K562 treated with DMSO at 1 percent for 24 hours (cell line): ENCODE data around the gene KCTD11. TPM values are rescaled to one million over a fixed set of nuclear protein-coding genes. Genes with fewer than 3 reads are reported as not detected.

Source experiments
- total RNA-seq: library from RNA; unstranded; fragments of 300-600 nt; gene quantifications from 2 replicates; pipeline ENCODE4 v1.2.3, GENCODE V29; 2022; ENCODE audit warnings: low read depth; ENCODE audit not compliant: insufficient read depth

Gene KCTD11
- total RNA-seq = 7.3 and 8.6 TPM in 2 replicates

GRCh38 chr17:7351665-7352502, at the start of gene KCTD11:
TSS of gene KCTD11 (plus strand) at chr17:7352162.

GRCh38 chr17:7306911-7307685, 44.9 kb upstream of the KCTD11 start, which contains the start of gene EIF5A:
TSS of gene EIF5A (plus strand) at chr17:7307628. CDS start at chr17:7309636, 2,008 bp downstream.

GRCh38 chr17:7314719-7315569, 37.0 kb upstream of the KCTD11 start, which contains the start of gene GPS2:
TSS of gene GPS2 (minus strand) at chr17:7315360. CDS start at chr17:7315052, 308 bp downstream.

GRCh38 chr17:7328840-7329373, 23.1 kb upstream of the KCTD11 start, which contains the start of gene NEURL4:
TSS of gene NEURL4 (minus strand) at chr17:7329335. CDS start at chr17:7329312, 23 bp downstream.

GRCh38 chr17:7336240-7337175, 15.5 kb upstream of the KCTD11 start, which contains the start of gene ACAP1:
TSS of gene ACAP1 (plus strand) at chr17:7336529. CDS start at chr17:7336735, 206 bp downstream.

GRCh38 chr17:7355053-7355452, 3.1 kb downstream of the KCTD11 start, which contains the start of gene TMEM95:
TSS of gene TMEM95 (plus strand) at chr17:7355156. CDS start at chr17:7355205, 49 bp downstream.

GRCh38 chr17:7380855-7381683, 29.1 kb downstream of the KCTD11 start, which contains the start of gene TNK1:
TSS of gene TNK1 (plus strand) at chr17:7381089. CDS start at chr17:7382927, 1,838 bp downstream.

GRCh38 chr17:7394452-7395191, 42.7 kb downstream of the KCTD11 start, which contains the start of gene PLSCR3:
TSS of gene PLSCR3 (minus strand) at chr17:7394525. CDS start at chr17:7394110, 415 bp downstream.

GRCh38 chr17:7403977-7404736, 52.2 kb downstream of the KCTD11 start, which contains the start of gene TMEM256:
TSS of gene TMEM256 (minus strand) at chr17:7404097. CDS start at chr17:7404084, 13 bp downstream.

Other genes starting within 250 kb of the KCTD11 start
- gene ASGR2, start 237.3 kb upstream of the KCTD11 start, total RNA-seq = not detected in 2 replicates
- gene ASGR1, start 172.8 kb upstream of the KCTD11 start, total RNA-seq = 1.4 and 2.5 TPM in 2 replicates
- gene DLG4, start 132.3 kb upstream of the KCTD11 start, total RNA-seq = 3.2 and 3.6 TPM in 2 replicates
- gene ACADVL, start 132.2 kb upstream of the KCTD11 start, total RNA-seq = 252 and 266 TPM in 2 replicates
- 55.4 and 59.5 TPM in 2 replicates for gene DVL2, start 117.6 kb upstream of the KCTD11 start, total RNA-seq
- 26.9 and 30.4 TPM in 2 replicates for gene PHF23, start 112.7 kb upstream of the KCTD11 start, total RNA-seq
- 267 and 288 TPM in 2 replicates for gene GABARAP, start 109.7 kb upstream of the KCTD11 start, total RNA-seq
- 70.4 and 74.9 TPM in 2 replicates for gene CTDNEP1, start 100.4 kb upstream of the KCTD11 start, total RNA-seq
- 54.3 and 56.3 TPM in 2 replicates for gene ELP5, start 99.9 kb upstream of the KCTD11 start, total RNA-seq
- 19.6 and 20.2 TPM in 2 replicates for gene CLDN7, start 89.7 kb upstream of the KCTD11 start, total RNA-seq
- 0.39 and 0.63 TPM in 2 replicates for gene SLC2A4, start 70.4 kb upstream of the KCTD11 start, total RNA-seq
- gene YBX2, start 57.5 kb upstream of the KCTD11 start, total RNA-seq = not detected in 2 replicates
- 333 and 343 TPM in 2 replicates for gene EIF5A, start 44.5 kb upstream of the KCTD11 start, total RNA-seq
- 64.3 and 71.2 TPM in 2 replicates for gene GPS2, start 36.8 kb upstream of the KCTD11 start, total RNA-seq
- gene NEURL4, start 22.8 kb upstream of the KCTD11 start, total RNA-seq = 15.7 and 18.8 TPM in 2 replicates
- 2.6 and 6.1 TPM in 2 replicates for gene ACAP1, start 15.6 kb upstream of the KCTD11 start, total RNA-seq
- not detected in 2 replicates for gene TMEM95, start 3.0 kb downstream of the KCTD11 start, total RNA-seq
- gene TNK1, start 28.9 kb downstream of the KCTD11 start, total RNA-seq = 7.3 and 8.8 TPM in 2 replicates
- gene PLSCR3, start 42.4 kb downstream of the KCTD11 start, total RNA-seq = 11.9 and 13.9 TPM in 2 replicates
- gene TMEM256, start 51.9 kb downstream of the KCTD11 start, total RNA-seq = 67.8 and 69.3 TPM in 2 replicates
- gene NLGN2, start 55.7 kb downstream of the KCTD11 start, total RNA-seq = 14.2 and 14.9 TPM in 2 replicates
- gene SPEM1, start 68.2 kb downstream of the KCTD11 start, total RNA-seq = not detected in 2 replicates
- gene SPEM2, start 73.5 kb downstream of the KCTD11 start, total RNA-seq = not detected in 2 replicates
- not detected in 2 replicates for gene SPEM3, start 76.7 kb downstream of the KCTD11 start, total RNA-seq
- gene TMEM102, start 83.3 kb downstream of the KCTD11 start, total RNA-seq = 14.7 and 16.9 TPM in 2 replicates
- 6.3 and 7.5 TPM in 2 replicates for gene FGF11, start 87.3 kb downstream of the KCTD11 start, total RNA-seq
- gene CHRNB1, start 92.9 kb downstream of the KCTD11 start, total RNA-seq = 12.6 and 14.0 TPM in 2 replicates
- gene ZBTB4, start 127.5 kb downstream of the KCTD11 start, total RNA-seq = 5.5 and 5.6 TPM in 2 replicates
- gene SLC35G6, start 129.3 kb downstream of the KCTD11 start, total RNA-seq = not detected in 2 replicates
- 81.8 and 97.0 TPM in 2 replicates for gene POLR2A, start 132.2 kb downstream of the KCTD11 start, total RNA-seq
- gene TNFSF12, start 196.9 kb downstream of the KCTD11 start, total RNA-seq = 0.58 and 1.4 TPM in 2 replicates
- 1.5 and 2.0 TPM in 2 replicates for gene TNFSF13, start 206.6 kb downstream of the KCTD11 start, total RNA-seq
- gene SENP3, start 209.8 kb downstream of the KCTD11 start, total RNA-seq = 42.9 and 47.5 TPM in 2 replicates
- 31.3 and 38.5 TPM in 2 replicates for gene CD68, start 227.5 kb downstream of the KCTD11 start, total RNA-seq
- gene MPDU1, start 231.7 kb downstream of the KCTD11 start, total RNA-seq = 81.0 and 84.2 TPM in 2 replicates
- 3.9 and 4.4 TPM in 2 replicates for gene SOX15, start 237.9 kb downstream of the KCTD11 start, total RNA-seq